Neural cell (in vitro differentiated cells): ENCODE data around the gene FCHSD2. TPM values are rescaled to one million over a fixed set of nuclear protein-coding genes. Genes with fewer than 3 reads are reported as not detected.

ENCODE experiments used
- H2AFZ ChIP-seq: fragments of 200-600, 300-800 bp; sonication (generic), shearing (Covaris generic); 2 replicates; pipeline ENCODE4 v1.6.0; 2014; ENCODE audit warnings: low read depth, mild to moderate bottlenecking, antibody characterized with exemption, low read length, moderate library complexity
- H3F3A ChIP-seq: fragments of 200-600 bp; shearing (Covaris generic); 2 replicates; pipeline ENCODE4 v1.6.1; 2016; ENCODE audit warnings: mild to moderate bottlenecking, moderate library complexity, mixed read lengths, antibody characterized with exemption, low read length; ENCODE audit not compliant: insufficient read depth, poor library complexity, severe bottlenecking
- H3K27ac ChIP-seq: fragments of 200-600, 300-800 bp; sonication (generic), shearing (Covaris generic); 2 replicates; pipeline ENCODE4 v1.5.1; 2014; ENCODE audit warnings: mild to moderate bottlenecking, low read length, moderate library complexity
- H3K27me3 ChIP-seq: fragments of 300-800, 200-600 bp; sonication (generic), shearing (Covaris generic); 2 replicates; pipeline ENCODE4 v1.6.0; 2014; ENCODE audit warnings: mild to moderate bottlenecking, low read depth, low read length, moderate library complexity; ENCODE audit not compliant: insufficient read depth
- H3K36me3 ChIP-seq: fragments of 300-800, 200-600 bp; sonication (generic), shearing (Covaris generic); 2 replicates; pipeline ENCODE4 v1.5.1; 2014; ENCODE audit warnings: mild to moderate bottlenecking, antibody characterized with exemption, low read length, moderate library complexity; ENCODE audit not compliant: insufficient read depth
- H3K4me2 ChIP-seq: fragments of 300-800, 200-600 bp; sonication (generic), shearing (Covaris generic); 2 replicates; pipeline ENCODE4 v1.6.0; 2014; ENCODE audit warnings: mild to moderate bottlenecking, low read length
- H3K4me3 ChIP-seq: fragments of 300-800, 200-600 bp; sonication (generic), shearing (Covaris generic); 2 replicates; pipeline ENCODE4 v1.5.1; 2014; ENCODE audit warnings: mild to moderate bottlenecking, low read length, moderate library complexity
- H3K79me2 ChIP-seq: fragments of 200-600 bp; shearing (Covaris generic); replicated peaks from 2 replicates; pipeline ENCODE4 v1.6.0; 2014; ENCODE audit warnings: mild to moderate bottlenecking, low read length, moderate library complexity; ENCODE audit not compliant: insufficient read depth
- H3K9ac ChIP-seq: fragments of 300-800, 200-600 bp; sonication (generic), shearing (Covaris generic); 2 replicates; pipeline ENCODE4 v1.6.1; 2016; ENCODE audit warnings: mild to moderate bottlenecking, low read length, mixed read lengths
- H3K9me2 ChIP-seq: fragments of 200-600 bp; shearing (Covaris generic); 2 replicates; pipeline ENCODE4 v1.6.1; 2016; ENCODE audit warnings: mild to moderate bottlenecking, low read length, mixed read lengths; ENCODE audit not compliant: insufficient read depth
- H3K9me3 ChIP-seq: fragments of 200-600, 300-800 bp; sonication (generic), shearing (Covaris generic); 2 replicates; pipeline ENCODE4 v1.6.1; 2016; ENCODE audit warnings: mild to moderate bottlenecking, mixed run types, low read length, moderate library complexity, mixed read lengths
- H4K20me1 ChIP-seq: fragments of 200-600 bp; shearing (Covaris generic); 2 replicates; pipeline ENCODE4 v1.6.1; 2016; ENCODE audit warnings: mild to moderate bottlenecking, mixed run types; ENCODE audit not compliant: insufficient read depth
- CTCF ChIP-seq: fragments of 450-650 bp; IDR thresholded peaks from 2 replicates; pipeline ENCODE4 v1.5.1; 2014; ENCODE audit warnings: antibody characterized with exemption, mild to moderate bottlenecking, moderate library complexity; ENCODE audit not compliant: poor library complexity, severe bottlenecking
- EP300 ChIP-seq: fragments of 450-650 bp; conservative IDR thresholded peaks from 2 replicates; pipeline ENCODE4 v1.6.1; 2014; ENCODE audit warnings: antibody characterized with exemption, mild to moderate bottlenecking, moderate library complexity; ENCODE audit not compliant: poor library complexity, severe bottlenecking
- EZH2 ChIP-seq: fragments of 200-600, 300-800 bp; shearing (Covaris generic), sonication (generic); IDR thresholded peaks from 2 replicates; pipeline ENCODE4 v1.6.1; 2014; ENCODE audit warnings: antibody characterized with exemption, low read length, borderline replicate concordance, mild to moderate bottlenecking; ENCODE audit not compliant: insufficient read depth, poor library complexity, severe bottlenecking
- MXI1 ChIP-seq: fragments of 450-650 bp; conservative IDR thresholded peaks from 2 replicates; pipeline ENCODE4 v1.6.1; 2014; ENCODE audit warnings: antibody characterized with exemption, mild to moderate bottlenecking; ENCODE audit not compliant: poor library complexity, severe bottlenecking
- POLR2AphosphoS5 ChIP-seq: IDR thresholded peaks from 2 replicates; pipeline ENCODE4 v1.6.1; 2012
- RAD21 ChIP-seq: fragments of 450-650 bp; conservative IDR thresholded peaks from 2 replicates; pipeline ENCODE4 v1.6.1; 2014; ENCODE audit warnings: antibody characterized with exemption, mild to moderate bottlenecking, moderate library complexity
- REST ChIP-seq: IDR thresholded peaks from 2 replicates; pipeline ENCODE4 v1.6.1; 2012; ENCODE audit warnings: borderline replicate concordance
- SMC3 ChIP-seq: fragments of 450-650 bp; conservative IDR thresholded peaks from 2 replicates; pipeline ENCODE4 v1.6.1; 2014; ENCODE audit warnings: antibody characterized with exemption, mild to moderate bottlenecking, moderate library complexity; ENCODE audit not compliant: poor library complexity
- TAF1 ChIP-seq: IDR thresholded peaks from 2 replicates; pipeline ENCODE4 v1.6.1; 2012; ENCODE audit warnings: low read depth
- polyA plus RNA-seq: library from polyadenylated mRNA; depleted of rRNA; stranded (reverse); fragments of >200 nt; gene quantifications from 2 replicates; pipeline ENCODE4 v1.2.3, GENCODE V29; 2014

The FCHSD2 gene
- polyA plus RNA-seq, 1 donor from 2014 or later: 40.8 TPM

GRCh38 chr11:73189315-73189714 lies 47.2 kb upstream of the FCHSD2 start:
- no peak for TF ChIP-seq TAF1
- no peak for TF ChIP-seq EP300
- TF ChIP-seq REST: no peak
- TF ChIP-seq POLR2AphosphoS5: no peak
- no peak for TF ChIP-seq EZH2
- TF ChIP-seq MXI1: no peak
- no peak for TF ChIP-seq SMC3
- no peak for TF ChIP-seq CTCF
- TF ChIP-seq RAD21: no peak

GRCh38 chr11:73188301-73188700 lies 46.2 kb upstream of the FCHSD2 start:
- H3K36me3 ChIP-seq: no peaks in the 10 kb centered on the region
- H4K20me1 ChIP-seq: no peaks in the 10 kb centered on the region
- H3K79me2 ChIP-seq: no peaks in the 10 kb centered on the region
- no peaks in the 10 kb centered on the region for H3K27me3 ChIP-seq
- no peaks in the 10 kb centered on the region for H3F3A ChIP-seq
- no peak overlapping the region for H3K9ac ChIP-seq
- H2AFZ ChIP-seq: no peak overlapping the region
- no peaks in the 10 kb centered on the region for H3K9me2 ChIP-seq
- H3K27ac ChIP-seq: no peak overlapping the region
- no peak for TF ChIP-seq RAD21
- no peak for TF ChIP-seq EP300
- no peak for TF ChIP-seq MXI1
- TF ChIP-seq REST: no peak
- no peak for TF ChIP-seq SMC3
- TF ChIP-seq TAF1: no peak
- TF ChIP-seq EZH2: no peak
- no peak for TF ChIP-seq CTCF
- no peak for TF ChIP-seq POLR2AphosphoS5
- H3K9me3 ChIP-seq: no peaks in the 10 kb centered on the region
- no peak overlapping the region for H3K4me3 ChIP-seq
- H3K4me2 ChIP-seq: no peak overlapping the region

More at GRCh38 chr11:73189315-73189714, 47.2 kb upstream of the FCHSD2 start:
- Histone ChIP-seq H3K36me3 (no peaks in the 10 kb centered on the region), H3K27ac (no peak overlapping the region), H3K4me2 (no peak overlapping the region), H3K9ac (no peak overlapping the region), H3K9me3 (no peaks in the 10 kb centered on the region), H3K4me3 (no peak overlapping the region), H3F3A (no peaks in the 10 kb centered on the region), H2AFZ (no peak overlapping the region), H3K9me2 (no peaks in the 10 kb centered on the region), H3K79me2 (no peaks in the 10 kb centered on the region), H3K27me3 (no peaks in the 10 kb centered on the region), H4K20me1 (no peaks in the 10 kb centered on the region)
